H9 (cell line): ENCODE results near the gene GPR135. TPM values are rescaled to one million over a fixed set of nuclear protein-coding genes. Genes with fewer than 3 reads are reported as not detected.

Experiments used
- DNase-seq: peaks from one replicate; pipeline ENCODE4 v3.0.0-alpha.2; 2017
- H2AFZ ChIP-seq: one replicate; pipeline ENCODE4 v1.6.1; 2013; ENCODE audit warnings: mild to moderate bottlenecking, low read length, control low read depth, moderate library complexity
- H2AK5ac ChIP-seq: 2 replicates; pipeline ENCODE4 v1.6.1; 2013; ENCODE audit warnings: low read length, control low read depth, mixed read lengths; ENCODE audit not compliant: insufficient read length
- H2BK120ac ChIP-seq: one replicate; pipeline ENCODE4 v1.6.1; 2013; ENCODE audit warnings: low read depth, mild to moderate bottlenecking, low read length, control low read depth, inconsistent platforms; ENCODE audit not compliant: poor library complexity, severe bottlenecking
- H2BK12ac ChIP-seq: 2 replicates; pipeline ENCODE4 v1.6.1; 2013; ENCODE audit warnings: low read length, control low read depth, mixed read lengths, low read depth; ENCODE audit not compliant: insufficient read length
- H2BK15ac ChIP-seq: 2 replicates; pipeline ENCODE4 v1.6.1; 2013; ENCODE audit warnings: low read depth, low read length, control low read depth
- H2BK20ac ChIP-seq: one replicate; pipeline ENCODE4 v1.6.1; 2013; ENCODE audit warnings: low read depth, mild to moderate bottlenecking, low read length, control low read depth, inconsistent platforms; ENCODE audit not compliant: poor library complexity, severe bottlenecking
- H2BK5ac ChIP-seq: 2 replicates; pipeline ENCODE4 v1.6.1; 2013; ENCODE audit warnings: low read length, control low read depth, mixed read lengths; ENCODE audit not compliant: insufficient read length
- H3K14ac ChIP-seq: 2 replicates; pipeline ENCODE4 v1.6.1; 2013; ENCODE audit warnings: low read length, control low read depth; ENCODE audit not compliant: insufficient read depth
- H3K18ac ChIP-seq: 2 replicates; pipeline ENCODE4 v1.6.1; 2013; ENCODE audit warnings: low read depth, mild to moderate bottlenecking, mixed read lengths, low read length, control low read depth; ENCODE audit not compliant: insufficient read length
- H3K23ac ChIP-seq: 2 replicates; pipeline ENCODE4 v1.6.1; 2013; ENCODE audit warnings: low read length, control low read depth, mixed read lengths, low read depth; ENCODE audit not compliant: insufficient read length
- H3K23me2 ChIP-seq: 2 replicates; pipeline ENCODE4 v1.6.1; 2013; ENCODE audit warnings: low read depth, mild to moderate bottlenecking, mixed read lengths, low read length, control low read depth; ENCODE audit not compliant: insufficient read length, poor library complexity, severe bottlenecking
- H3K27ac ChIP-seq: 2 replicates; pipeline ENCODE4 v1.5.1; 2013; ENCODE audit warnings: low read length, control low read depth, mixed read lengths, low read depth; ENCODE audit not compliant: insufficient read length
- H3K27me3 ChIP-seq: 2 replicates; pipeline ENCODE4 v1.6.1; 2013; ENCODE audit warnings: low read length, control low read depth, inconsistent platforms; ENCODE audit not compliant: insufficient read depth
- H3K4ac ChIP-seq: 2 replicates; pipeline ENCODE4 v1.6.1; 2013; ENCODE audit warnings: low read depth, mild to moderate bottlenecking, control low read depth, inconsistent platforms, low read length, moderate library complexity
- H3K4me1 ChIP-seq: 2 replicates; pipeline ENCODE4 v1.6.1; 2013; ENCODE audit warnings: low read length, control low read depth, inconsistent platforms; ENCODE audit not compliant: insufficient read depth
- H3K4me2 ChIP-seq: 2 replicates; pipeline ENCODE4 v1.6.1; 2013; ENCODE audit warnings: low read length, control low read depth, mixed read lengths; ENCODE audit not compliant: insufficient read length, insufficient read depth
- H3K56ac ChIP-seq: 2 replicates; pipeline ENCODE4 v1.6.1; 2013; ENCODE audit warnings: low read depth, mild to moderate bottlenecking, mixed read lengths, low read length, control low read depth; ENCODE audit not compliant: insufficient read length
- H3K79me1 ChIP-seq: 2 replicates; pipeline ENCODE4 v1.6.1; 2013; ENCODE audit warnings: low read depth, mild to moderate bottlenecking, moderate library complexity, low read length, control low read depth, inconsistent platforms; ENCODE audit not compliant: insufficient read depth, poor library complexity, severe bottlenecking
- H3K79me2 ChIP-seq: 2 replicates; pipeline ENCODE4 v1.6.1; 2013; ENCODE audit warnings: low read length, control low read depth, inconsistent platforms; ENCODE audit not compliant: insufficient read depth
- H3K9ac ChIP-seq: 2 replicates; pipeline ENCODE4 v1.6.1; 2013; ENCODE audit warnings: low read length, control low read depth, mixed read lengths; ENCODE audit not compliant: insufficient read length; ENCODE audit errors: extremely low read depth
- H3K9me3 ChIP-seq: one replicate; pipeline ENCODE4 v1.6.1; 2013; ENCODE audit warnings: low read depth, low read length, inconsistent platforms; ENCODE audit not compliant: control insufficient read depth
- H3T11ph ChIP-seq: one replicate; pipeline ENCODE4 v1.6.1; 2013; ENCODE audit warnings: mild to moderate bottlenecking, low read length, control low read depth, inconsistent platforms
- H4K20me1 ChIP-seq: one replicate; pipeline ENCODE4 v1.6.1; 2013; ENCODE audit not compliant: control insufficient read depth, insufficient read length, insufficient read depth
- H4K5ac ChIP-seq: 2 replicates; pipeline ENCODE4 v1.6.1; 2013; ENCODE audit warnings: low read depth, mild to moderate bottlenecking, mixed read lengths, low read length, control low read depth; ENCODE audit not compliant: insufficient read length
- H4K8ac ChIP-seq: replicated peaks from 2 replicates; pipeline ENCODE4 v1.6.1; 2013; ENCODE audit warnings: low read length, control low read depth, mixed read lengths, low read depth; ENCODE audit not compliant: insufficient read length
- H4K91ac ChIP-seq: 2 replicates; pipeline ENCODE4 v1.6.1; 2013; ENCODE audit warnings: low read depth, mild to moderate bottlenecking, moderate library complexity, mixed read lengths, low read length, control low read depth; ENCODE audit not compliant: insufficient read length
- H3K27ac Mint-ChIP-seq, 3 experiments: 2 replicates in 2 of 3; 3 replicates in 1 of 3; pipeline ENCODE4 v1.8.0; 2020 to 2021; ENCODE audit warnings: mixed read lengths in 3 of 3, mild to moderate bottlenecking in 1 of 3, moderate library complexity in 1 of 3
- H3K27me3 Mint-ChIP-seq: 2 replicates; pipeline ENCODE4 v1.8.0; 2021; ENCODE audit warnings: low read depth, mild to moderate bottlenecking, moderate library complexity, mixed read lengths
- H3K36me3 Mint-ChIP-seq, 3 experiments: 2 replicates in 2 of 3; 3 replicates in 1 of 3; pipeline ENCODE4 v1.8.0; 2020 to 2021; ENCODE audit warnings: low read depth in 3 of 3, mixed read lengths in 3 of 3; ENCODE audit not compliant: insufficient read depth in 1 of 3
- H3K4me1 Mint-ChIP-seq, 2 experiments: 2 replicates each; pipeline ENCODE4 v1.8.0; 2020; ENCODE audit warnings: mixed read lengths in 2 of 2
- H3K4me3 Mint-ChIP-seq, 2 experiments: 2 replicates in 1 of 2; 3 replicates in 1 of 2; pipeline ENCODE4 v1.8.0; 2020 to 2021; ENCODE audit warnings: mild to moderate bottlenecking in 2 of 2, mixed read lengths in 2 of 2, moderate library complexity in 1 of 2
- H3K9me3 Mint-ChIP-seq, 2 experiments: 2 replicates in 1 of 2; 3 replicates in 1 of 2; pipeline ENCODE4 v1.8.0; 2020; ENCODE audit warnings: mild to moderate bottlenecking in 2 of 2, mixed read lengths in 2 of 2, moderate library complexity in 1 of 2
- CTCF ChIP-seq: fragments of 200-600 bp; sonication (generic); conservative IDR thresholded peaks from 3 replicates; pipeline ENCODE4 v1.8.0; 2021; ENCODE audit warnings: antibody characterized with exemption, mild to moderate bottlenecking
- WGBS: extraction: QIAGEN DNeasy Blood & Tissue Kit; methylation state at CpG from one replicate; pipeline ENCODE4 v1.1.7; 2013; ENCODE audit warnings: missing lambda C conversion rate, low lambda C conversion rate, mixed read lengths; ENCODE audit not compliant: insufficient read length; ENCODE audit errors: extremely low coverage; 5-methylcytosine and 5-hydroxymethylcytosine counted together
- total RNA-seq: library from RNA; stranded (reverse); gene quantifications from 2 replicates; pipeline ENCODE4 v1.2.1, GENCODE V29; 2021

GPR135 gene
- total RNA-seq, 1 experiment from 2014 or later: 1.9 TPM

- no peak for DNase-seq
Measured at GRCh38 chr14:59507752-59508103, 42.5 kb upstream of the GPR135 start.

More at GRCh38 chr14:59507752-59508103, 42.5 kb upstream of the GPR135 start:
- Histone ChIP-seq H3K27me3 (no peaks in the 10 kb centered on the region), H3K56ac (no peak overlapping the region), H3K4ac (no peak overlapping the region), H3K79me1 (no peaks in the 10 kb centered on the region), H3K4me1 (no peaks in the 10 kb centered on the region), H4K91ac (no peak overlapping the region), H2BK120ac (no peak overlapping the region), H3K27ac (no peak overlapping the region), H3K23ac (no peak overlapping the region), H2BK20ac (no peak overlapping the region), H2AFZ (no peak overlapping the region), H4K20me1 (no peaks in the 10 kb centered on the region), H3T11ph (no peak overlapping the region), H2AK5ac (no peak overlapping the region), H3K4me2 (no peak overlapping the region), H2BK5ac (no peak overlapping the region), H3K79me2 (no peaks in the 10 kb centered on the region), H3K23me2 (no peaks in the 10 kb centered on the region), H4K5ac (no peak overlapping the region), H2BK15ac (no peak overlapping the region), H3K9ac (no peak overlapping the region), H4K8ac (no peak overlapping the region), H2BK12ac (no peak overlapping the region), H3K18ac (no peak overlapping the region), H3K9me3 (no peaks in the 10 kb centered on the region), H3K14ac (no peak overlapping the region)
- no peak overlapping the region for H3K27ac Mint-ChIP-seq
- no CpG with 5 or more reads among the region's 3 CpGs for WGBS
- H3K27me3 Mint-ChIP-seq: no peaks in the 10 kb centered on the region
- H3K36me3 Mint-ChIP-seq: peaks cover 0 to 3% (median 3%) of the 10 kb centered on the region in 3 experiments; a peak in 4 of 7 replicates
- TF ChIP-seq CTCF: no peak
- H3K4me3 Mint-ChIP-seq: no peak overlapping the region
- peaks cover under 1 to 3% of the 10 kb centered on the region in 2 experiments; a peak in 3 of 5 replicates for H3K9me3 Mint-ChIP-seq
- H3K4me1 Mint-ChIP-seq: peaks cover 17 to 18% of the 10 kb centered on the region in 2 experiments
